Measurements from ENCODE around the gene MAP4K4. TPM values are rescaled to one million over a fixed set of nuclear protein-coding genes. Genes with fewer than 3 reads are reported as not detected.

Gene MAP4K4
- total RNA-seq, 2 donors from 2014 or later: 47.5 to 50.4 TPM

DNA sequence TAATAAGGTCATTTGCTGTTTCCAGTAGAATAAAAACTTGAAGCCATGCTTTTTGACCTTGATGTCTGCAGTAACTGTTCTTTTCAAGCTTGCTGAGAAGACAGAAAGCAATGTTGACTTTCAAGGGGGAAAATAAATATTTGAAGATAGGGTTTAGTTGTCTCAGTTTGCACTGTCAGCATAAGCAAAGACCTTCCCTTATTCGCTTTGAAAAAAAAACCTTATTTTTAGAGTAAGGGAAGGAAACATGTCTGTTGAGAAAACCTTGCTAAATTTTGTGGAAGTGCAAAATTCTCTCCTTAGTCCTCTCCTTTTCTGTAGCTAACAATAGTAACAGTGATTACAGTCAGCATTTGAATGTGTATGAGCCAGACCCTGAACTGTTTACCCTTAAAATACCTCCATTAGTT is 43.1 kb downstream of the MAP4K4 start:
- Histone ChIP-seq H3K36me3 (no peaks in the 10 kb centered on the region), H3K27ac (peak overlapping the region; percentile 2 to 34), H3K27me3 (no peaks in the 10 kb centered on the region), H3K4me3 (no peak overlapping the region), H3K9me3 (no peaks in the 10 kb centered on the region), H3K4me1 (peaks cover 0 to 71% of the 10 kb centered on the region in 2 donors)
- TF ChIP-seq, protein P1, sequence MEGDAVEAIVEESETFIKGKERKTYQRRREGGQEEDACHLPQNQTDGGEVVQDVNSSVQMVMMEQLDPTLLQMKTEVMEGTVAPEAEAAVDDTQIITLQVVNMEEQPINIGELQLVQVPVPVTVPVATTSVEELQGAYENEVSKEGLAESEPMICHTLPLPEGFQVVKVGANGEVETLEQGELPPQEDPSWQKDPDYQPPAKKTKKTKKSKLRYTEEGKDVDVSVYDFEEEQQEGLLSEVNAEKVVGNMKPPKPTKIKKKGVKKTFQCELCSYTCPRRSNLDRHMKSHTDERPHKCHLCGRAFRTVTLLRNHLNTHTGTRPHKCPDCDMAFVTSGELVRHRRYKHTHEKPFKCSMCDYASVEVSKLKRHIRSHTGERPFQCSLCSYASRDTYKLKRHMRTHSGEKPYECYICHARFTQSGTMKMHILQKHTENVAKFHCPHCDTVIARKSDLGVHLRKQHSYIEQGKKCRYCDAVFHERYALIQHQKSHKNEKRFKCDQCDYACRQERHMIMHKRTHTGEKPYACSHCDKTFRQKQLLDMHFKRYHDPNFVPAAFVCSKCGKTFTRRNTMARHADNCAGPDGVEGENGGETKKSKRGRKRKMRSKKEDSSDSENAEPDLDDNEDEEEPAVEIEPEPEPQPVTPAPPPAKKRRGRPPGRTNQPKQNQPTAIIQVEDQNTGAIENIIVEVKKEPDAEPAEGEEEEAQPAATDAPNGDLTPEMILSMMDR (IDR thresholded peaks at IDR 0.05): no peak
- DNase-seq (ENCODE audit: low spot score): no peak

- TF ChIP-seq, protein P1 (IDR thresholded peaks at IDR 0.05): no peak
- Histone ChIP-seq H3K4me1 (peaks cover 0 to 71% of the 10 kb centered on the region in 2 donors), H3K36me3 (no peaks in the 10 kb centered on the region), H3K27me3 (no peaks in the 10 kb centered on the region), H3K9me3 (no peaks in the 10 kb centered on the region), H3K4me3 (no peak overlapping the region), H3K27ac (peak overlapping the region; percentile 70 to 77)
- DNase-seq (ENCODE audit: low spot score): no peak
These were observed 44.4 kb downstream of the MAP4K4 start for GRCh38 chr2:101741775-101742520.

DNA sequence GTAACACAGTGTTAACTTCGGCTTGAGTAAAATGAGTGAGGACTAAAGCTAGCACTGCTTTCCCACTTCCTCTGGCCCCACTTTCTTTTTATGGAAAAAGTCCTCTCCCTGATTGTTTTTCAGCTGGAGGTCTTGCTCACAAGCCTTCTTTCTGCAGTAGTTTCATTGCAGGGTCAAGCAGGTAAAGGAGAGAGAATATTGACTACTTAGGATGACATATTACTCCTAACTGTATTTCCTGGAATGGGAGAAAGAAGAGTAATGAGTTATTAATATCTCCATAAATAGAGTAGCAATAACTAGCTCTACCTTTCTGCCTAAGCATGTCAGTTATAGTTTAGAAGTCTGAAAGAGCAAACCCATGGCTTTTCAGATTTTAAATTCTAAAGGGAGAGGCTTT is 45.0 kb downstream of the MAP4K4 start:
- H3K4me3 ChIP-seq: no peak overlapping the region
- H3K36me3 ChIP-seq: no peaks in the 10 kb centered on the region
- peaks cover 0 to 73% of the 10 kb centered on the region in 2 donors for H3K4me1 ChIP-seq
- H3K27ac ChIP-seq: peak overlapping the region; percentile 70 to 77
- DNase-seq (ENCODE audit: low spot score): no peak
- TF ChIP-seq, protein P1 (IDR thresholded peaks at IDR 0.05): no peak
- no peaks in the 10 kb centered on the region for H3K27me3 ChIP-seq
- H3K9me3 ChIP-seq: no peaks in the 10 kb centered on the region

GRCh38 chr2:101743288-101743687 is 45.8 kb downstream of the MAP4K4 start:
- no peak overlapping the region for H3K4me3 ChIP-seq
- H3K36me3 ChIP-seq: no peaks in the 10 kb centered on the region
- H3K27ac ChIP-seq: peak overlapping the region; percentile 70 to 77
- TF ChIP-seq, protein P1 (IDR thresholded peaks at IDR 0.05): no peak
- H3K9me3 ChIP-seq: no peaks in the 10 kb centered on the region
- H3K4me1 ChIP-seq: peaks cover 0 to 73% of the 10 kb centered on the region in 2 donors
- no peak for DNase-seq (ENCODE audit: low spot score)
- no peaks in the 10 kb centered on the region for H3K27me3 ChIP-seq

GRCh38 chr2:101744832-101745231 is 47.3 kb downstream of the MAP4K4 start:
- H3K4me3 ChIP-seq: no peak overlapping the region
- TF ChIP-seq, protein P1 (IDR thresholded peaks at IDR 0.05): no peak
- H3K9me3 ChIP-seq: no peaks in the 10 kb centered on the region
- no peak for DNase-seq (ENCODE audit: low spot score)
- no peak overlapping the region for H3K27ac ChIP-seq
- peaks cover 0 to 69% of the 10 kb centered on the region in 2 donors for H3K4me1 ChIP-seq
- H3K27me3 ChIP-seq: no peaks in the 10 kb centered on the region
- no peaks in the 10 kb centered on the region for H3K36me3 ChIP-seq

Measured in right atrium auricular region (tissue), 2 donors.